UCSD-AML1 (cell line): ENCODE results near the gene TIGD2.

ENCODE experiments used
- DNase-seq: peaks from one replicate; lab custom pipeline; 2025; ENCODE audit not compliant: unreplicated experiment; lab: John Stamatoyannopoulos, UW

The TIGD2 gene

GRCh38 chr4:89110986-89111832, at the start of gene TIGD2:
Gene TIGD2, plus strand, starts transcription at chr4:89111533. Its CDS starts 1,442 bp downstream, at chr4:89112975.
- peak; percentile 94 for DNase-seq

GRCh38 chr4:89064848-89065247, 46.5 kb upstream of the TIGD2 start:
- no peak for DNase-seq

GRCh38 chr4:89067417-89067816, 43.9 kb upstream of the TIGD2 start:
- DNase-seq = no peak

- DNase-seq = peak; percentile 27
Measured at GRCh38 chr4:89069481-89069880, 41.9 kb upstream of the TIGD2 start.

- no peak for DNase-seq
Measured at GRCh38 chr4:89070041-89070440, 41.3 kb upstream of the TIGD2 start.

GRCh38 chr4:89071311-89071710, 40.0 kb upstream of the TIGD2 start:
- DNase-seq = no peak

- DNase-seq = no peak
Measured at GRCh38 chr4:89072921-89073320, 38.4 kb upstream of the TIGD2 start.

- no peak for DNase-seq
Measured at GRCh38 chr4:89077761-89078160, 33.6 kb upstream of the TIGD2 start.

- no peak for DNase-seq
Measured at GRCh38 chr4:89078300-89078699, 33.0 kb upstream of the TIGD2 start.

GRCh38 chr4:89099034-89099433, 12.3 kb upstream of the TIGD2 start:
- DNase-seq = no peak

GRCh38 chr4:89099471-89099870, 11.9 kb upstream of the TIGD2 start:
- no peak for DNase-seq

- DNase-seq = no peak
Measured at GRCh38 chr4:89100853-89101252, 10.5 kb upstream of the TIGD2 start.

- no peak for DNase-seq
Measured at GRCh38 chr4:89101256-89102161, 9.8 kb upstream of the TIGD2 start.

GRCh38 chr4:89105726-89106125, 5.6 kb upstream of the TIGD2 start:
- no peak for DNase-seq

- DNase-seq = no peak
Measured at GRCh38 chr4:89108091-89108490, 3.2 kb upstream of the TIGD2 start.

GRCh38 chr4:89109841-89110540, 1.3 kb upstream of the TIGD2 start:
- DNase-seq = no peak

- DNase-seq = no peak
Measured at GRCh38 chr4:89110541-89110985, 770 bp upstream of the TIGD2 start.

GRCh38 chr4:89111833-89112563, 665 bp downstream of the TIGD2 start:
- no peak for DNase-seq

GRCh38 chr4:89113415-89113814, 2.1 kb downstream of the TIGD2 start:
- DNase-seq = no peak

GRCh38 chr4:89114100-89114499, 2.8 kb downstream of the TIGD2 start:
- no peak for DNase-seq

- no peak for DNase-seq
Measured at GRCh38 chr4:89117115-89117514, 5.8 kb downstream of the TIGD2 start.
